Mucosa of descending colon (tissue), 3 donors: ENCODE data around the gene BPIFB3. TPM values are rescaled to one million over a fixed set of nuclear protein-coding genes. Genes with fewer than 3 reads are reported as not detected.

Experiments
- ATAC-seq: fragments of 200-7000 bp; cut with Tn5 transposase; one replicate; pipeline ENCODE4 v1.9.1; 2020; ENCODE audit warnings: mild to moderate bottlenecking, moderate library complexity
- DNase-seq, 3 donors: peaks; one replicate each; pipeline ENCODE4 v3.0.0-alpha.2; 2020
- H3K36me3 ChIP-seq: fragments of 200-600 bp; one replicate; pipeline ENCODE4 v1.8.0; 2021; ENCODE audit warnings: low read depth, mild to moderate bottlenecking
- H3K4me1 ChIP-seq: fragments of 200-600 bp; one replicate; pipeline ENCODE4 v1.8.0; 2021; ENCODE audit warnings: low read depth, mild to moderate bottlenecking
- H3K4me3 ChIP-seq: fragments of 200-600 bp; one replicate; pipeline ENCODE4 v1.8.0; 2021; ENCODE audit warnings: mild to moderate bottlenecking
- H3K9me3 ChIP-seq: fragments of 200-600 bp; one replicate; pipeline ENCODE4 v1.8.0; 2021; ENCODE audit warnings: mild to moderate bottlenecking
- intact Hi-C, 2 donors: fragments of 100-400 bp; cut with DNase I in 1 of 2; cut with micrococcal nuclease in 1 of 2; formaldehyde crosslinking; loops; one replicate each; pipeline versions ENCODE4 v1.11.0 to v1.11.1; 2022; cut with DNase I, micrococcal nuclease
- total RNA-seq, 3 donors: library from RNA; stranded (reverse); fragmentation: NEBNext Ultra II Directional in 2 of 3; extraction: Animal tissue kit (Norgen Biotek cat#: 25700) in 2 of 3; gene quantifications; one replicate each; pipeline versions ENCODE4 v1.2.1 to v1.2.4, GENCODE V29; 2021 to 2023
- TF ChIP-seq, protein P1 (sequence below): fragments of 200-600 bp; IDR thresholded peaks from one replicate; pipeline ENCODE4 v1.8.0; 2022; ENCODE audit warnings: antibody characterized with exemption, mild to moderate bottlenecking
- donor health status: DM: no; HTN: no; CAD: no; lungs with moderate emphysema.
- donor health status: DM: no; HTN: no; CAD: no.
- donor health status: DM: no; HTN: yes; CAD: no.

BPIFB3 gene
- total RNA-seq, 3 donors from 2014 or later = not detected

DNA sequence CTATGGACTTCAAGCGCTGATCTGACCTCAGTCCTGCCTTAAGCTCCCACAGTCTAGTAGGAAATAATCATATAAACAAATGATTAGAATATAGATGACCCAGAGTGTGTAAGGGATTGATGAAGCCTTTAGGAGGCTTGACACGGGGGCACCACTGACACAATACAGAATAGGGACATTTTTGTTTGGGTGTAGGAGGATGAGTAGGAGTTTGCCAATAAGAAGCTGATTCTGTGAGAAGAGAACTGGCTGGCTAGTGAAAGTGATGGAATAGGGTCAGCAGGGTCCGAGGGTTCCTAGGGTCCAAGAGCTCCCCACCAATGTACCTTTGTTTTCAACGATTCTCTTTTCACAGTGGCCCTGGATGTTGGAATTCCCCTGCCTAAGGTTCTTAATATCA is 18.7 kb downstream of the BPIFB3 start:
- H3K36me3 ChIP-seq = no peaks in the 10 kb centered on the region
- no peaks in the 10 kb centered on the region for H3K9me3 ChIP-seq
- no peak overlapping the region for H3K4me3 ChIP-seq
- H3K4me1 ChIP-seq = no peaks in the 10 kb centered on the region
- TF ChIP-seq, protein P1, sequence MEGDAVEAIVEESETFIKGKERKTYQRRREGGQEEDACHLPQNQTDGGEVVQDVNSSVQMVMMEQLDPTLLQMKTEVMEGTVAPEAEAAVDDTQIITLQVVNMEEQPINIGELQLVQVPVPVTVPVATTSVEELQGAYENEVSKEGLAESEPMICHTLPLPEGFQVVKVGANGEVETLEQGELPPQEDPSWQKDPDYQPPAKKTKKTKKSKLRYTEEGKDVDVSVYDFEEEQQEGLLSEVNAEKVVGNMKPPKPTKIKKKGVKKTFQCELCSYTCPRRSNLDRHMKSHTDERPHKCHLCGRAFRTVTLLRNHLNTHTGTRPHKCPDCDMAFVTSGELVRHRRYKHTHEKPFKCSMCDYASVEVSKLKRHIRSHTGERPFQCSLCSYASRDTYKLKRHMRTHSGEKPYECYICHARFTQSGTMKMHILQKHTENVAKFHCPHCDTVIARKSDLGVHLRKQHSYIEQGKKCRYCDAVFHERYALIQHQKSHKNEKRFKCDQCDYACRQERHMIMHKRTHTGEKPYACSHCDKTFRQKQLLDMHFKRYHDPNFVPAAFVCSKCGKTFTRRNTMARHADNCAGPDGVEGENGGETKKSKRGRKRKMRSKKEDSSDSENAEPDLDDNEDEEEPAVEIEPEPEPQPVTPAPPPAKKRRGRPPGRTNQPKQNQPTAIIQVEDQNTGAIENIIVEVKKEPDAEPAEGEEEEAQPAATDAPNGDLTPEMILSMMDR = no peak
- intact Hi-C loops = no loop called here
- DNase-seq (no peak), ATAC-seq (no peak)

DNA sequence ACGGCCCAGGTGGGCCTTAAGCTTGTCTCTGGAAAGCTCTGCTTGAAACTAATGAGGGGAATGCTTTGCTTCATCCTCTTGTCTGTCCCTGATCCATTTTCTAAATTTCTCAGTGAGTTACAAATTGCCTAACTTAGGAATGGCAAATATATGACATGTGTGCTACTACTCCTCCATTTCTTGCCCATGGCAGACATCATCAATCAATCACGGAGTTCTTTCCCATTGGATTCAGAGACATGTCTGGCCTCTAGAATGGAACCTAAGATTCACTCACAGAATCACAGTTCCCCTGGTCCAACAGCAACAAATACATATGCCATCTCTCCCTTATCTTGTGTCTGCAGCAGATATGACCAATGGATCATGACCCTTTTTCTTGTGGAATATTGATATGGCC is 19.1 kb downstream of the BPIFB3 start:
- TF ChIP-seq, protein P1 = no peak
- Histone ChIP-seq H3K9me3 (no peaks in the 10 kb centered on the region), H3K36me3 (no peaks in the 10 kb centered on the region), H3K4me3 (no peak overlapping the region), H3K4me1 (no peaks in the 10 kb centered on the region)
- intact Hi-C loops = no loop called here
- DNase-seq (no peak), ATAC-seq (no peak)

DNA sequence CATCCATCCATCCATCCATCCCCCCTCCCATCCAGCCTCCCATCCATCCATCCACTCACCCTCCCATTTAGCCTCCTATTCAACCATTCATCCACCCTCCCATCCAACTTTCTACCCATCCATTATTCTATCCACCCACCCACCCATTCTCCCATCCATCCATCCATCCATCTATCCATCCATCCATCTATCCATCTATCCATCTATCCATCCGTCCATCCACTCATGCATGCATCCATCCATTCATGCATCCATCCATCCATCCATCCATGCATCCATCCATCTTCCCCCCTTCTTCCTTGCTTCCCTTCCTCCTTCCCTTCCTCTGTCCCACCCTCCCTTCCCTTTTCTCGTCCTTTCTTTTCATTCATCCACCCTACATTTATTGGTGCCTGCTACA is 21.0 kb downstream of the BPIFB3 start:
- no peak overlapping the region for H3K4me3 ChIP-seq
- no peak for DNase-seq
- intact Hi-C loops = no loop called here
- TF ChIP-seq, protein P1 = no peak
- H3K4me1 ChIP-seq = no peaks in the 10 kb centered on the region
- no peaks in the 10 kb centered on the region for H3K9me3 ChIP-seq
- no peak for ATAC-seq
- no peaks in the 10 kb centered on the region for H3K36me3 ChIP-seq

DNA sequence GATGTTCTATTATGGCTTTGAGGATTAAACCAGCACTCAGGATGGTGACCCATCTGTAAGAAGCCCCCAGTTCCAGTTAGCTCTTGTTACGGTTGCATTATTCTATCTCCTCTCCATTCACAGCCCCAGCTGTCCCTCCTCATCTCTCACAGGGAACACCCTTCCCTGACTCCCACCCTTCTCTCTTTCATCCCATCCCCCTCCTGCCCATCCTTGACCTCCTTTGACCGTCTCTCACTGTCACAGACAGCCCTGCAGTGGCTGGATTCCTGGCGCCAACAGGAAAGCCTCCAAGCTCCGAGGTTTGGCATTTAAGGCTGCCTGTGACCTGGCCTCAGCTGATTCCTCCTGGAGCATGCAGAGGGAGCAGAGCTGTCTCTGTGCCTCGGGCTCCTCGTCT is 21.6 kb downstream of the BPIFB3 start:
- TF ChIP-seq, protein P1 = no peak
- Histone ChIP-seq H3K9me3 (no peaks in the 10 kb centered on the region), H3K4me3 (no peak overlapping the region), H3K4me1 (no peaks in the 10 kb centered on the region), H3K36me3 (no peaks in the 10 kb centered on the region)
- no peak for DNase-seq
- ATAC-seq = no peak
- intact Hi-C loops = no loop called here

DNA sequence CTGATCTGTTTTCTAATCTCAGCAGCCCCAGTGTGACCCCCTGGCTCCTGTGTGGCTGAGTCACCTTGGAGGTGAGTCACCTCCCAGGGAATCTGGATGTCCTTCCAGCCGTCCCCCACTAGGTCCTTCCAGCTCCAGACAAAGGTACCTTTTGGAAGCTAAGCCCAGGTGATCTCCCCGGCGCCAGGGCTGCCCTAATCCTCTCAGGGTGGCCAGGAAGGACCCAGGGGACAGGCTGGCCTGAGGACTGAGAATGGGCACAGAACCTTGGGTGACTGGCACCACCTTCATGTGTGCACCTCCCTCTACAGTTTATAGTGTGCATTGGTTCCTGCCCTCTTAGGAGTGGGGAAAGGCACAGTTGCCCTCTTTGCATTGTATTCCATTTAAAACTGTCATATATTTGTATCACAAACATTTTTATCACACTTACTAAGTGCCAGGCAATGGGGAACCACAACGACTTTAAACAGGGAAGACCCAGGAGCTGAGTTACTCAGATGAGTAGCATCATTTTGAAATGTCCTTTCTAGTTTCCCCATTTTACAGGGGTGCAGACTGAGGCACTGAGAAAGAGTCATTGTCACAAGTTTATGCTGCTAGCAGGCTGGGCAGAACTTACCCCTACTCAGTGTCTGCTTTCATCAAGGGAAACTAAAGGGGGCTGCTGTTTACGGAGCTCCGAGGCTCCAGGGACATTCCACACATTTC is 23.1 kb downstream of the BPIFB3 start:
- Histone ChIP-seq H3K4me1 (no peaks in the 10 kb centered on the region), H3K36me3 (no peaks in the 10 kb centered on the region), H3K4me3 (no peak overlapping the region), H3K9me3 (no peaks in the 10 kb centered on the region)
- ATAC-seq (no peak), DNase-seq (peak in 1 of 3 donors; percentile 5)
- TF ChIP-seq, protein P1 = no peak
- intact Hi-C loops = no loop called here

DNA sequence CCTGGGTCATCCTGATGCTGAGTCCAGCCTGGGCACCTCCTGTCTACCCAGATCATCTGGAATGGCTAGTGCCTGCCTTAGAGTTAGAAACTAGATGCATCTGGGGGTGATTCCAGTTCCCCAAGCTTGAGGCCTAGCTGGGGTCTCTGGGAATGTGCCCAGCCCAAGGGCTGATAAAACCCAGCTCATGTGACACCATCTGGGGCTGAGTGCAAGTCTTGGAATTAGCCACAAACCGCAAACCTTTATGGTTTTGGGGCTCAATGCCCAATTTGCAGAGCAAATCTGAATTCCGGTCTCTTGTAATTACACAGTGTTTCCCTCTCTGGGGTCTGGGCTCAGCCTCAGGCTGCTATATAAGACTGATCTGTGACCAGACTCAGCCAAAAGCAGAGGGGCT is 25.6 kb downstream of the BPIFB3 start, which contains the start of gene BPIFB4:
TSS of gene BPIFB4 (plus strand) at position 385 of the 400 bp plus-strand sequence. CDS start 1,884 bp downstream, outside the sequence.
- Histone ChIP-seq H3K9me3 (no peaks in the 10 kb centered on the region), H3K4me3 (no peak within 1 kb of the TSS), H3K4me1 (no peaks in the 10 kb centered on the region), H3K36me3 (no peaks in the 10 kb centered on the region)
- intact Hi-C loops = no loop called here
- DNase-seq (no peak), ATAC-seq (no peak)
- TF ChIP-seq, protein P1 = no peak
